BE2C (cell line): ENCODE measurements around the gene KCTD6.
A peak's percentile ranks its signal among the peaks of the same experiment; 100 is the strongest.
"Not testable (repeated sequence)": the region's sequence is repeated elsewhere in the genome, so short reads cannot be mapped to it uniquely, and the experiment has no call there.

Source experiments
- DNase-seq: peaks from one replicate; pipeline ENCODE4 v3.0.0-alpha.2; 2020
- H3K27me3 ChIP-seq: fragments of 250-450 bp; sonication (Bioruptor Pico); 2 replicates; pipeline ENCODE4 v1.5.1; 2020; ENCODE audit warnings: mild to moderate bottlenecking
- H3K36me3 ChIP-seq: fragments of 250-450 bp; sonication (Bioruptor Pico); 2 replicates; pipeline ENCODE4 v1.5.1; 2020; ENCODE audit warnings: mild to moderate bottlenecking
- H3K4me1 ChIP-seq: fragments of 250-450 bp; sonication (Bioruptor Pico); 2 replicates; pipeline ENCODE4 v1.5.1; 2020
- H3K4me3 ChIP-seq: 2 replicates; pipeline ENCODE4 v1.5.1; 2011; ENCODE audit warnings: low read depth, low read length
- H3K9me3 ChIP-seq: fragments of 250-450 bp; sonication (Bioruptor Pico); 2 replicates; pipeline ENCODE4 v1.5.1; 2020
- CTCF ChIP-seq: IDR thresholded peaks from 2 replicates; pipeline ENCODE4 v1.5.1; 2012; ENCODE audit warnings: mild to moderate bottlenecking, low read depth, low read length

Gene KCTD6

GRCh38 chr3:58526515-58526957 lies 34.6 kb downstream of the KCTD6 start:
- Histone ChIP-seq H3K9me3 (no peaks in the 10 kb centered on the region), H3K4me1 (no peaks in the 10 kb centered on the region), H3K4me3 (no peak overlapping the region), H3K27me3 (no peaks in the 10 kb centered on the region), H3K36me3 (no peaks in the 10 kb centered on the region)
- no peak for TF ChIP-seq CTCF
- DNase-seq: no peak

DNA sequence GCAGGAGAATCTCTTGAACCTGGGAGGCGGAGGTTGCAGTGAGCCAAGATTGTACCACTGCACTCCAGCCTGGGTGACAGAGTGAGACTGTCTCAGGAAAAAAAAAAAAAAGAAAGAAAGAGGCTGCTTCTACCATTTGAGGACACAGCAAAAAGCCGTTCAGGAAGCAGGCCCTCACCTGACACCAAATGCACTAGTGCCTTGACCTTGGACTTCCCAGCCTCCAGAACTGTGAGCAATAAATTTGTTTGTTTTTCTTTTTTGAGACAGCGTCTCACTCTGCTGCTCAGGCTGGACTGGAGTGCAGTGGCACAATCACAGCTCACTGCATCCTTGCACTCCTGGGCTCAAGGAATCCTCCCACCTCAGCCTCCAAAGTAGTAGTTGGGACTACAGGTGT lies 35.5 kb downstream of the KCTD6 start:
- not testable (repeated sequence) for H3K4me1 ChIP-seq, H3K9me3 ChIP-seq, H3K27me3 ChIP-seq, DNase-seq, H3K4me3 ChIP-seq, H3K36me3 ChIP-seq

DNA sequence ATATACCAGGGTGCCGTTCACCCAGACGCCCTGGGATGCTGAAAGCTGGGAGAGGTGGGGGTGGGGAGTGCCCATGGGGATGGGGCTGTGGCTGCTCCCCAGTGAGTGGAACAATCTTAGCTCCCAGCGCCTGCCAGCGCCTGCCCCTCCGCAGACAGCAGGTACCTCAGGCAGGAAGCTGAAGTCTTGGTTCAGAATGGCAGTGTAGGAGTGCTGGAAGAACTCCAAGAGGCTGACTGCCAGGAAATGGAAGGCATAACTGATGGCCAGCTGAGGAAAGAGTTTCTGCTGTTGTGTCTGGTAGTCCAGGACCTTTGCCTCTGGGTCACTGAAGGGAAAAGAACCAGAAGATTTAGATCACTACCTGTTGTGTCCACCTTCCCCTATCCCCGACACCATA lies 36.7 kb downstream of the KCTD6 start:
- Histone ChIP-seq H3K9me3 (no peaks in the 10 kb centered on the region), H3K4me1 (no peaks in the 10 kb centered on the region), H3K36me3 (no peaks in the 10 kb centered on the region), H3K4me3 (no peak overlapping the region), H3K27me3 (no peaks in the 10 kb centered on the region)
- TF ChIP-seq CTCF: no peak
- peak; percentile 35 for DNase-seq

- no peaks in the 10 kb centered on the region for H3K36me3 ChIP-seq
- DNase-seq: peak; percentile 37
- H3K4me3 ChIP-seq: no peak overlapping the region
- H3K9me3 ChIP-seq: no peaks in the 10 kb centered on the region
- H3K27me3 ChIP-seq: no peaks in the 10 kb centered on the region
- no peaks in the 10 kb centered on the region for H3K4me1 ChIP-seq
- TF ChIP-seq CTCF: peak; percentile 30
Observed at GRCh38 chr3:58529516-58530353, 37.8 kb downstream of the KCTD6 start.

DNA sequence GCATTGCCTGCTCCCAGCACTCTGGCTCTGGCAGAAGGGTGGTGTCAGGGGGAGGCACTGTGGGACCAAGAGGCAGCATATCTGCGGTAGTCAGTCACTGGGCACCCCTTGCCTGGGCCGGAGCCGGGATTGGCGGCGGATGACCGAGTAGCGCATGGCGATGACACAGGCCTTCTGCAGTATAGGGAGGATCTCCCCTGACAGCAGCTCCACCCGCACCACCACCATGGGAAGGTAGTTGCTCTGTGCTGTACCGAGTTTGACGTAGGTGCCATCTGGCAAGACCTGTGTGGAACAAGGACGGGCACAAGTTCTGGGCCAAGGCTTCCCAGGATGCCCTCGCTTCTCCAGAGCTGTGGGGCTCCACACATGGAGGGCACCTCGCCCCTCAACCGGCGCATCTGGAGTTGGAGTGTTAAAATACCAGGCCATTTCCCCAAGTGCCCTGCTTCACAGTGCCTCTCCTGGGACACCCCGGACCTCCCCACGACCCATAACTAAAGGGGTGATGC lies 38.5 kb downstream of the KCTD6 start:
- no peak for DNase-seq
- Histone ChIP-seq H3K9me3 (no peaks in the 10 kb centered on the region), H3K36me3 (no peaks in the 10 kb centered on the region), H3K4me3 (no peak overlapping the region), H3K4me1 (no peaks in the 10 kb centered on the region), H3K27me3 (no peaks in the 10 kb centered on the region)
- TF ChIP-seq CTCF: no peak

- H3K4me1 ChIP-seq: no peaks in the 10 kb centered on the region
- H3K9me3 ChIP-seq: no peaks in the 10 kb centered on the region
- DNase-seq: no peak
- H3K36me3 ChIP-seq: no peaks in the 10 kb centered on the region
- H3K27me3 ChIP-seq: no peaks in the 10 kb centered on the region
- H3K4me3 ChIP-seq: no peak overlapping the region
- no peak for TF ChIP-seq CTCF
Observed at GRCh38 chr3:58531555-58531954, 39.7 kb downstream of the KCTD6 start.
